DLD1 (cell line): Measurements from ENCODE around the gene EXOSC1.
"Not testable (repeated sequence)": the region's sequence is repeated elsewhere in the genome, so short reads cannot be mapped to it uniquely, and the experiment has no call there.

Experiments
- in situ Hi-C: cut with HindIII; loops from 2 replicates; pipeline ENCODE4 v1.10.0; 2017; ENCODE audit warnings: low sequenced_read_pairs

The EXOSC1 gene

DNA sequence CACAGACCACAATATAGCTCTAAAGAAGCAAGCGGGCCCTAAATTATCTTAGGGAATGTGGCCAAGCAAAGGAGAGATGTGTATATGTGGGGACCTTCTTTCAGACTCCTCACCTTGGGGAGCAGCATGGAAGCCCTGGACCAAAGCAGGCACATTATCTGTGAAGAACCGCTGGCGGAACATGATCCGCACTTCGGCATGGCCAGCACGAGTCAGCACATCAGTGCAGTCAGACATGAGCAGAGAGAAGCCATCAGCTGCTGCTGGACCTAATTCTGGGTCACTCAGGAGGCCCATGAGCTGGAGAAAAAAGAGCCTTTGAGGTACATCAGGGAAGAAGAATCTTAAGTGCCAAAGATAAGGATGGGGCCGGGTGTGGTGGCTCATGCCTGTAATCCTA, 14.1 kb upstream of the EXOSC1 start:
- in situ Hi-C loops = no loop called here

DNA sequence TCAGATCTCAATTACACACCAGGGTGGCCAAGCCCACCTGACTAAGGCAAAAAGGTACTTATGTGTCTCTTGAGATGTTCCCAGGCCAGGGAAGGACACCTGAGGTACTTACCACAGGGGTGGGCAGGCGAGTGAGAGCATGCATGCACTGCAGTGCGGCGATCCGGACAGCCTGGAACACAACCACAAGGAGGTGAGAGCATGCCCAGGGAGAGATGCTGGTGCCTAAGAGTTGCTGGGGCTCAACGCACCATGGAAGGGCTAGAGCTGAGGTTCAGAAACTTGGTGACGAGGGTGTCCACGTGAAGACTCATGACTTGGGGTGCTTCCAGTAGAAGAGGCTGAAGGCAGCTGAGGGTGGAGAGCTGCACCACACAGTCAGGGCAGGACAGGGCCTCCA, 13.3 kb upstream of the EXOSC1 start:
- in situ Hi-C loops = no loop called here

DNA sequence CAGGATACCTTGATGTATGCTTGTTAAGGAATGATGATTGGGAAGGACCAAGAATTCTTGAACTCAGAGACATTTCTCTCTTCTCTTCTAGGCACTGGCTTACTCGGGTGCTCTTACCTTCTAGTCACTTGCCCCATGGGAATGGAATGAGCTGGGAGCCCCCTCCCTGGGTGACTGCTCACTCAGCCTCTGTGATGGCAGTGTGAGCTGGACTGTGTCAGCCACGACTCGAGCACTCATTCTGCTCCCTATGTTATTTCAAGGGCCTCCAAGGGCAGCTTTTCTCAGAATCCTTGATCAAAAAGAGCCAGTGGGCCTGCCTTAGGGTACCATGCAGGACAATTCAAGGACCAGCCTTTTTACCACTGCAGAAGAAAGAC, 10.9 kb upstream of the EXOSC1 start:
- in situ Hi-C loops = no loop called here

DNA sequence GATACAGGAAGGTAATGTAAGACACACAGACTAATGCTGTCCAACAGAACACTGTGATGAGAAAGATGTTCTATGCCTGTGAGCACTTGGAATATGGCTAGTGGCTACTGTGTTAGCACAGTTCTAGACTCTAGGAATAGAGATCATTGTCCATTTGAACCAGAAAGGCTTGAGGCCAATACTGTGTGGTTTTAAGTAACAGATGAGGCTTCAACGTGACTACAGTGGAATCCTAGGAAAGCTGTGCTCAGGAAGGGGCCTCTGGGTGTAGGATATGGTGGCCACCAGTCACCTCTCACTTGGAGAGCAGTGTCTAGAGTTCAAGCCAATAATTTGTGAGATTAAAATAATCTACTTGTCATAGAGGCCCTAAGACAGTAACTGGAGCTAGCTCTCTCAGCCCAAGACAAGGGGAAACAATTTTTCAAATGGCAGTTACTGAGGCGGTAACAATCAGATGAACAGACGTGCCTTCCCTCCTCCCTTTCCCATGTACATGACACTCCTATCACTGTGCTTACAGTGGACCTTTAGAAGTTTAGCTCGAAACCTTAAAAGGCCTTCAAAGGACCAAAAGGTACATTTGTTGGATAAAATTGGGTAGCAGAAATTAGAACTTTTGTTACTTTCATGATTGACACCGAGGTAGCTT, 10.4 kb upstream of the EXOSC1 start:
- in situ Hi-C loops = no loop called here

DNA sequence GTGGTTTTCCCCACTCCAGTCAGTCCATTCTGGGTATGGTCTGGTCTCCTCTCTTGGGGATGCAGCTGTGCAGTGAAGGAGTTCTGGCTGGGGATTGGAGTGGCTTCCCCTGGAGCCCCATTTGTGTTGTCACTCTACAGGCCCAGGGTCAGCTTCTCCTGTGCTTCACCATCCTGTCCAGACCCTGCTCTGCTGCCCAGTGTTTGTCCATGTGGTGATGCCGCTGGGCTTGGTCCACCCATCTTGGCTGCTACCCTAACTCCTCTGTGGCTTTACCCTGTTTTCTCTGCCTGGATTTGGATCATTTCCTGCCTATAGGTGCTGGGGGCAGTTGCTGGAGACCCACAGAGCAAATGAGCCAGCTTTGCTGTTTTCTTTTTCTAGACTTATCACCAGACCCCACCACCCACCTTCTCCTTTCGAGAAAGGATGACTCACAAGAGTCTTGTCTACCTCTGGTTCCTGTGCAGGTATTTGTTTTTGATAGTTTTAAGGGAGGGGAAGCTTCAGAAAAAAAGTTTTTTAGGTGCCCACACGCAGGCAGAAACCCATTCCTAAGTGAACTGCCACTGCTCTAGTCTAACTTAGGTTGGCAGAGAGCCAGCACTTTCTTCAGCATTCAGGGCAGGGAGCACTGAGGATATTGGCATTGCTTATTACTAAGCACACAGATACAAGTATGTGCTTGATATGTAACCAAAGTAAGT, 8.7 kb upstream of the EXOSC1 start:
- in situ Hi-C loops = no loop called here

DNA sequence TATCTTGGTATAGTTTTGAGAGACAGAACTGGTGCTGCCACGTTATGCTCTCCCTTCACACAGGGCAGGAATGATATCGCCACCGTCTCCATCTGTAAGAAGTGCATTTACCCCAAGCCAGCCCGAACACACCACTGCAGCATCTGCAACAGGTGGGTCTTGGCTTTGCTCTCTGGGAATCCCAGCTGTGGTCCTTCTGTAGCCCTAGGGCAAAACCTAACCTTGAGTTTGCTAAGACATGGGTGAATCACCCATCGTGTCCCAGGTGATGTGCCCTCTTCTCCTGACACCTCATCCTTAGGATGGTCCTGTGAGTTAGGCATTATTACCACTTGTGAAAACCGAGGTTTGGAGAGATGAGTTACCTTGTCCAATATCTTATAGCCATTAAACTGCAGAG, 6.5 kb upstream of the EXOSC1 start:
- in situ Hi-C loops = no loop called here

DNA sequence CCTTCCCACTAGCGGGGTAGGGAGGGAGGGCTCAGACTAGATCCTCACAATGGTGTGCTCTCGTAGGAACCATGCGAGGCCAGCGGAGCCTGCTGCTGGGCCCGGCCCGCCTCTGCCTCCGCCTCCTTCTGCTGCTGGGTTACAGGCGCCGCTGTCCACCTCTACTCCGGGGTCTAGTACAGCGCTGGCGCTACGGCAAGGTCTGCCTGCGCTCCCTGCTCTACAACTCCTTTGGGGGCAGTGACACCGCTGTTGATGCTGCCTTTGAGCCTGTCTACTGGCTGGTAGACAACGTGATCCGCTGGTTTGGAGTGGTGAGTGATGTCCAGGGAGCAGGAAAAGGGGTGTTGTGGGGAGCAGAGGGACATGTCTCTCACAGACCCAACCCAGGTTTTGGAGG, 5.8 kb upstream of the EXOSC1 start:
- in situ Hi-C loops = no loop called here

DNA sequence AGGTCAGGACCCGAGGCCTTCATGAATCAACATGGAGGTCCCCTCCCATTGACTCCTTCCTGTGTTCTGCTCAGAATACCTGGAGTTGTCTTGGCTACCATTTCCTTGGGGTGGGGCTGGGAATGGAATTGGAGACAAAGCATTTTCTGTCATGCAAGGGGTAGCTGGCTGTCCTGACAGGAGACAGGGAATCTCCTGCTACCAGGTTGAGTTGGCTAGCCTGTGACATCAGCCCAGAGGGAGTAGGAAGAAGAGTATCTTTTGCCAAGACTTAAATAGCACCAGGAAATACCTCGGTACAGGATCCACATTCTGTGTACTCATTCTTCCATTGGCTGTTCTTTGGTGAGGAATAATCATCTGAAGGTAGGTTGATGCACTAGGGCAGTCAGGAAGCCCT, 5.0 kb upstream of the EXOSC1 start:
- in situ Hi-C loops = no loop called here

DNA sequence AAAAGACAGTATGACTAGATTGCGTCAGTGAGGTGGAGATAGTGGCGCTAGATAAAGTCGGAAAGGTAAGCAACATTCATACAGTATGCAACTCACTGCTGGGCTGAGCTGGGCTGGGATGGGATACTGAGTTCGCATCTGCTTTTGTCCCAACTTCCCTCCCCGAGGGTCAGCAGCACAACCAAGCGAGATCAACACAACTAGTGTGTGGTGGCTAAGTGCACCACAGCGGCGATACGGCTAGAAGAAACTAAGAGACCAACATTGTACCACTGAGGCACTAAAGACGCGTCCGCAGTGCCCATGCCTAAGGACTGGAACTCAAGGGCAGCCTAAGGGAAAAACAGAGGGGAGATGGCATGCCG, 467 bp downstream of the EXOSC1 start:
- in situ Hi-C loops = no loop called here

DNA sequence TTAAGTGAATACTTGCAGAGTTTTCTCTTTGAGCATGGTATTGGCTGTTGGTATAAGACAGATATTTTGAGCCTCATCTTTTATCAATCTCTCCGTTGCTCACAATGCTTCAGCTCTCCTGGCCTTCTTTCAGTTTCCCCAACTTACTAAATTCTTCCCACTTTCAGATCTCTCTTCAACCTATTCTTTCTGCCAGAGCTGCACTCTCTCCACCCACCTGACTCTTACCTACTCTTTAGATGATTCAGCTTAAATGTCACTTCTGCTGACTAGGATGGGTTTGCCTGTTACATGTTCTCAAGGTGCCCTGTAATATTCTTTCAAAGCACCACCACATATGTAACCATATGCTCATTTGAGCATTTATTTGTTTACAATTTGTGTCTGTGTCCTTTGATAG, 1.6 kb downstream of the EXOSC1 start:
- in situ Hi-C loops = no loop called here

DNA sequence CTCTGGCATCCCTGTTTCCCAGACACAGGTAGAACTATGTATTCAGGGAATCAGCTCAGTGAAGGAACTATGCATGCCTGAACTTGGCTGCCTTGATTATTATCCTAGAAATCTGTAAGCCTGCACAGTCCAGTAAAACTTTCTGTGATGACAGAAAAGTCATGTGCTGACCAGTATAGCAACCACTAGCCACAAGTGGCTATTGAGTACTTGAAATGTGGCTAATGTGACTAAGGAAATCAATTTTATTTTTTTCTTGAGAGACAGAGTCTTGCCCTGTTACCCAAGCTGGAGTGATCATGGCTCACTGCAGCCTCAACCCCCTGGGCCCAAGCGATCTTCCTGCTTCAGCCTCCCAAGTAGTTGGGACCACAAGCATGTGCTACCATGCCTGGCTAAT, 3.5 kb downstream of the EXOSC1 start:
- in situ Hi-C loops = no loop called here

DNA sequence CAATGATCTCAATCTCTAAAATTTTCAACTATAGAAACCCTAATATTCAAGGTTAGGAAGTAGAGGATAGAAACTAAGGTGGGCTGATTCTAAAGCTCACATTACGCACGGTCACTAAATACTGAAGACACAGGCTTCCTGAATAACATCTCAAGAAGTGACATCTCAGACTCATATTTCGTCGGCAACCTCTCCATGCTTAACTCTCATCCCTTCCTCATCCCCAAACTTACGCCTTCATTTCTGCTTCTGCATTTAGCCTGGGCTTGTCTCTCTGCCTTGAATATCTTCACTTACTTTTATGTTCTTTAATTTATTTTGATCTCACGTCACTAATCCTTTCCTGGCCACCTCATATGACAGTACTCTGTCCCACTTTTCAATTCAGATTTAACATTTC, 10.6 kb downstream of the EXOSC1 start:
- in situ Hi-C loops = no loop called here

DNA sequence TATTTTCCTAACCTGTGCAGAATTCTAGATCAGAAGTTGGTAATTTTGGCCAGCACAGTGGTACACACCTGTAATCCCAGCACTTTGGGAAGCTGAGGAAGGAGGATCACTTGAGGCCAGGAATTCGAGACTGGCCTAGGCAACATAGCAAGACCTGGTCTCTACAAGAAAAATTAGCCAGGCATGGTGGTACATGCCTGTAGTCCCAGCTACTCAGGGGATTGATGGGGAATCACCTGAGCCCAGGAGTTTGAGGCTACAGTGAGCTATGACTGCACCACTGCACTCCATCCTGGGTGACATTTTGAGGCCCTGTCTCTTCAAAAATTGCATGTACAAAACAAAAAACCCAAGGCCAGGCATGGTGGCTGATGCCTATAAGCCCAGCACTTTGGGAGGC, 11.2 kb downstream of the EXOSC1 start:
- in situ Hi-C loops = no loop called here

DNA sequence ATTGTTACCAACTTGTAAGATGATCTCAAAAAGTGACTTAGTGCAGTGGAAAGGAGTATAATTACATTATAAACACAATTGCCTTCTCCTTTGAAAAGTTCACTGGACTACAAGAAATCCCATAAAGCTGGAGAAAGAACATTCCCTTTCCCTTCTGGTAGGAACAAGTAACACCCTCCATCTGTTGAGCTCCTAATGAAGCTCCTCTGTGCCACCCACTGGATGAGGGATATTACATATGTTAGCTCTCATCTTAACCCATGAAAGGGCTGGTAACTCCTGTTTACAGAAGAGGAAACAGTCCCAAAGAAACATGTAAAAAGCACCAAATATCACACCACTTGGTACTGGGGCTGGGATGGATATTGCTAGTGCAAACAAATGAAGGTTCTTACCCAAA, 11.8 kb downstream of the EXOSC1 start:
- in situ Hi-C loops = no loop called here

DNA sequence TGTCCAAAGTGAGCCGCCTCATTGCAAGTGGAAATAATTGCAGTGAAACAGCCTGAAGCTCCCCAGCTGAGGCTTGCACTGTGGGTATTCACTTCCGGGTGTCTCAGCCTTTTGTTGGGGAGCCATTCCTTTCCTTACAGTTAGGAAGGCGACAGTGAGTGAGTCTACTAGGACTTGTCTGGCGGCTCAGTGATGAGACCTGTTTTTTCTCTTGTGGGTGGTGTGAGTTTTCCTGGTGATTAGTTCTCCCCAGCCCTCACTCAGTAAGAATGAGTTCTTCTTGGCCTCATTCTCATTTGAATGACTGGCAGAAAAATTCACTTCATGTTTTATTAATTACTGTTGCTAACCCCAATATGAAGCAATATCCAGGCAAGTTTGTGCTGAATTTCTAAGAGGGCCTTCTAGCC, 17.2 kb downstream of the EXOSC1 start:
- in situ Hi-C loops = no loop called here

DNA sequence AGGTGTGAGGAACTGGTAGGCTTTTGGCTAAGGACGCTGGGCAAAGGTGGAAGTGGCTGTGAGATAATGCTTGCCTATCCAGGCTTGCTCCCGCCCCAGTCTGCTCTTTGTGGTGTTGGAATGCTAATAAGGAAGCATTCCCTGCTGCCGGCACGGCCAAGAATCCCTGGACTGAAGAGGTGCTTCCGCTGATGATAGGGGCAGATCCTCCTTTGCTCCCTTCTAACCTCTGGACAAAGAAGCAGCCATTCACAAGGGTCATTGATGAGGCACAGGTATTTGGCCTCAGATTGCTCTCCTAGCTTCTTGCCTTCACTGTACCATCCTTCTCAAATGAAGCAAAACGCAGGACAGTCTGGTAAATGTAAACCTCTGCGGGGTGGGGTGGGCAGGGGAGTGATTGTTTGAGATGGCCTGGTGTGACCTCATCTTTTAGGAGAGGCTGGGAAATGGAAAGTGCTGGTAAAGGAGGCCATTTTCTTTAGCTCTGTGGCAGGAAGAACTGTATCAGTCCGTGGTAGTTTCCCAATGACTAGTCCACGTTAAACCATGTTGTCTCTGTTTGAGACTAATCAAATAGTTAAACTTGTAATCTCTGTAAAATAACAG, 18.1 kb downstream of the EXOSC1 start:
- in situ Hi-C loops = no loop called here

DNA sequence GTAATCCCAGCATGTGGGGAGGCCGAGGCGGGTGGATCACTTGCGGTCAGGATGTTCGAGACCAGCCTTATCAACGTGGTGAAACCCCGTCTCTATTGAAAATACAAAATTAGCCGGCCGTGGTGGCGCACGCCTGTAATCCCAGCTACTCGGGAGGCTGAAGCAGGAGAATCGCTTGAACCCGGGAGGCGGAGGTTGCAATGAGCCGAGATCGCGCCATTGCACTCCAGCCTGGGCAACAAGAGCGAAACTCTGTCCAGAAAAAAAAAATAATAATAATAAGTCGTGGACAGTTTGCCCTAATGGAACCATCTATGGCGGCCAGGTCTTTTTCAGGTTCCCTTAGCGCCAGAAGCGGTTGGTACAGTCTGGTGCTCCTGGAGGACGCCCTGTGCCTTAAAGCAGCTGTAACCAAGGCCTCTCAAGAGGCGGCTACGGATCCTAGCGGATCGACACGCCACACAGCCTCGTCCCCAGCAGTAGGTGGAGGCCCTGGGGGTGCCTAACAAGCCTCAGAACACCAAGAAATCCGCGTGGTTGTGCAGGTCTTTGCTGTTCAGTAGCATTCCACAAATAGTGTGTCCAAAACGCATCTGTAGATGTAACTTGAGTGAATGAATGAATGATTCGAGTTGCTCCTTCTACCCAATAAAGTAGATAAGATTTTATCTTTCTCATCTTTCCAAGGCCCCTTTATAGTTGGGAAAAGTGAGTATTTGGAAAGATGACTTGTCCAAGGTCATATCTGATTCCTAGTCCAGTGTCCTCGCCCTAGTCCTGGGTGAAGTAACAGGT, 18.8 kb downstream of the EXOSC1 start:
- in situ Hi-C loops = no loop called here

DNA sequence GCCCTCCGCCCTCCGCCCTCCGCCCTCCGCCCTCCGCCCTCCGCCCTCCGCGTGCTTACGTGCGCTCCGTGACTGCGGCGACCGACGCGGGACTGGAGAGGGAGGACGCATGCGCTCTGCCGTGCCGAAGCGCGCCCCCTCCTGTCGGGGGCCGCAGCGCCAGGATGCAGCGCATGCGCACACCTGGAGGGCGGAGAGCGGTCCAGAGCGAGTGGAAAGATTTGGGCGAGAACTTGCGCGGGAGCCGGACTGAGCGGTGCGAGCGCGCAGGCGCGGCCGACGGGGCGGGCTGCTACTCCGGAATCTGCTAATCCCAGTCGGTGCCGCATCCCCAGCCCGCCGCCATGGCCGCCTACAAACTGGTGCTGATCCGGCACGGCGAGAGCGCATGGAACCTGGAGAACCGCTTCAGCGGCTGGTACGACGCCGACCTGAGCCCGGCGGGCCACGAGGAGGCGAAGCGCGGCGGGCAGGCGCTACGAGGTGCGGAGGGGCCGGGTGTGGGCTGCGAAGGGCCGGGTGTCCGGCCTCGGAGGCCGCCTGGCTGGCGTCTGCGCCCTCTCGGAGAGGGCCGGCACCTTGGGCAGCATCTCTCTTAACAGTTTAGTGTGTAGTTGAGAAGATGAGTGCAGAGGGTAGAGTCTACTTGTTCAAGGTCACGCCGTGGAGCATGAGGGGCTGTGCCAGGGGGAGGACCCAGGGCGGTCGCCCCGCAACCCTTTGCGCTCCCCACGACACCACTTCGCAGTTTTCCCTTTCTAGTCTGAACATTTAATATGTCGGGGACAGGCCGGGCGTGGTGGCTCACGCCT, 19.6 kb downstream of the EXOSC1 start, which contains the start of gene PGAM1:
TSS of gene PGAM1 (plus strand) at position 228 of the 812 bp plus-strand sequence. CDS start at position 345, 117 bp downstream.
- in situ Hi-C loops = no loop called here

DNA sequence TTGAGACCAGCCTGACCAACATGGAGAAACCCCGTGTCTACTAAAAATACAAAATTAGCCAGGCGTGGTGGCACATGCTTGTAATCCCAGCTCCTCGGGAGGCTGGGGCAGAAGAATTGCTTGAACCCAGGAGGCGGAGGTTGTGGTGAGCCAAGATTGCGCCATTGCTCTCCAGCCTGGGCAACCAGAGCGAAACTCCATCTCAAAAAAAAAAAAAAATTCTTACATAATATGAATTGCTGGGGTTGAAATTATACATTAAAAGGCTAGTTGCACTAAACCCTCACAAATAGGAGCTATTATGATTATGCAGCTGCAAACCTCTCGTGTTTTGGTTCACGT, 22.1 kb downstream of the EXOSC1 start:
- in situ Hi-C loops = not testable (repeated sequence)

DNA sequence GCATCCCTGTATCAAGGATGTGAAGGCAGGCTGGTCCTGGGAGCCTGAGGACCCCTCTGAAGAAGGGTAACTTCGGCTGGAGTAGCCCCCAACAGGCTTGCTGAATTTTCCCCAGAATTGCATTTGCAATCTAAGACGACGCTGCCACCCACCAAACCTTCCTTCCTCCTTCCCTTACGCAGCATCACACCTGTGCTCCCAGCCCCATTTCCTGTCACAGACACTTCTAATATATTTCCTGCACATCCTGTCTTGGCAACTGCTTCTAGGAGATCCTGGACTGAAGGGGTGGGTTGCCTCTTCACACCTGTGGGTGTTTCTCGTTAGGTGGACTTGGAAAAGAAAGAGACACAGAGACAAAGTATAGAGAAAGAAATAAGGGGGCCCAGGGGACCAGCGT, 29.2 kb downstream of the EXOSC1 start:
- in situ Hi-C loops = no loop called here

DNA sequence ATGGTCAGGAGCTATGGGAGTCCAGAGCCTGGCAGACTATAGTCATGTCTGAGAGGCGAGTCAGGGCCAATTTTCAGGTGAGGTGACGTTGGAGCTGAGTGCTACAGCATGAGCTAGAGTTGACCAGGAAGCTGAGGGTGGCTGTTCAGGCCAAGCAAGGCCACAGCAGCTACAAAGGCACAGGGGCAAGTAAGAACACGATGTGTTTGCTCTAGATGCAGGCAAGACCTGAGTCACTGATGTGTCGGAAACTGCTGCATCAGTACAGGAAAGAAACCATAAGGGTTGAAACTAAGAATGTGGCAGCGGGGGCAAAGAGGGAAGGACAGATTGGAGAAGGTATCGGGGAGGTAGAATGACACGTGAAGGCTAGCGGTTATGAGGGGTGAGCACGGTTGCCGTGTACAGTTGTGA, 32.9 kb downstream of the EXOSC1 start:
- in situ Hi-C loops = no loop called here
